ENCODE results near the gene CAMK2G.

The CAMK2G gene

GRCh38 chr10:73878365-73878764 is 4.0 kb upstream of the CAMK2G start:
- FAIRE-seq: no peak

GRCh38 chr10:73877533-73878160 is 3.3 kb upstream of the CAMK2G start:
- FAIRE-seq: no peak

- FAIRE-seq: no peak
Measured at GRCh38 chr10:73876971-73877370, 2.6 kb upstream of the CAMK2G start.

- no peak for FAIRE-seq
Measured at GRCh38 chr10:73876566-73876965, 2.2 kb upstream of the CAMK2G start.

- FAIRE-seq: no peak
Measured at GRCh38 chr10:73876157-73876556, 1.8 kb upstream of the CAMK2G start.

- no peak for FAIRE-seq
Measured at GRCh38 chr10:73875139-73875475, 752 bp upstream of the CAMK2G start.

GRCh38 chr10:73873838-73874215 is 528 bp downstream of the CAMK2G start:
- FAIRE-seq: no peak

GRCh38 chr10:73873142-73873837 is 1.1 kb downstream of the CAMK2G start:
- FAIRE-seq: no peak

- FAIRE-seq: no peak
Measured at GRCh38 chr10:73872190-73872710, 2.1 kb downstream of the CAMK2G start.

- no peak for FAIRE-seq
Measured at GRCh38 chr10:73871295-73872189, 2.8 kb downstream of the CAMK2G start.

GRCh38 chr10:73868655-73869195 is 5.6 kb downstream of the CAMK2G start:
- FAIRE-seq: no peak

- FAIRE-seq: no peak
Measured at GRCh38 chr10:73867871-73868631, 6.3 kb downstream of the CAMK2G start.

GRCh38 chr10:73867126-73867807 is 7.1 kb downstream of the CAMK2G start:
- no peak for FAIRE-seq

- FAIRE-seq: no peak
Measured at GRCh38 chr10:73866621-73867020, 7.7 kb downstream of the CAMK2G start.

GRCh38 chr10:73865459-73866442 is 8.6 kb downstream of the CAMK2G start:
- no peak for FAIRE-seq

GRCh38 chr10:73865107-73865458 is 9.3 kb downstream of the CAMK2G start:
- FAIRE-seq: no peak

- FAIRE-seq: no peak
Measured at GRCh38 chr10:73864229-73864628, 10.1 kb downstream of the CAMK2G start.

- FAIRE-seq: no peak
Measured at GRCh38 chr10:73863039-73863817, 11.1 kb downstream of the CAMK2G start.

GRCh38 chr10:73862011-73862410 is 12.3 kb downstream of the CAMK2G start:
- no peak for FAIRE-seq
